IPS-18c (cell line): ENCODE results near the gene GNRHR.
"Not testable (repeated sequence)": the region's sequence is repeated elsewhere in the genome, so short reads cannot be mapped to it uniquely, and the experiment has no call there.

Experiments used
- H3K4me3 ChIP-seq: 2 replicates; pipeline ENCODE4 v1.7.0; 2013; ENCODE audit warnings: low read depth, mild to moderate bottlenecking, low read length, moderate library complexity; ENCODE audit not compliant: insufficient read depth
- H3K9me3 ChIP-seq: one replicate; pipeline ENCODE4 v1.6.1; 2013; ENCODE audit warnings: mild to moderate bottlenecking, low read length, moderate library complexity; ENCODE audit not compliant: control insufficient read depth, insufficient read depth

GNRHR gene

GRCh38 chr4:67713529-67714247 lies 40.5 kb downstream of the GNRHR start:
- Histone ChIP-seq H3K9me3 (no peaks in the 10 kb centered on the region), H3K4me3 (no peak overlapping the region)

DNA sequence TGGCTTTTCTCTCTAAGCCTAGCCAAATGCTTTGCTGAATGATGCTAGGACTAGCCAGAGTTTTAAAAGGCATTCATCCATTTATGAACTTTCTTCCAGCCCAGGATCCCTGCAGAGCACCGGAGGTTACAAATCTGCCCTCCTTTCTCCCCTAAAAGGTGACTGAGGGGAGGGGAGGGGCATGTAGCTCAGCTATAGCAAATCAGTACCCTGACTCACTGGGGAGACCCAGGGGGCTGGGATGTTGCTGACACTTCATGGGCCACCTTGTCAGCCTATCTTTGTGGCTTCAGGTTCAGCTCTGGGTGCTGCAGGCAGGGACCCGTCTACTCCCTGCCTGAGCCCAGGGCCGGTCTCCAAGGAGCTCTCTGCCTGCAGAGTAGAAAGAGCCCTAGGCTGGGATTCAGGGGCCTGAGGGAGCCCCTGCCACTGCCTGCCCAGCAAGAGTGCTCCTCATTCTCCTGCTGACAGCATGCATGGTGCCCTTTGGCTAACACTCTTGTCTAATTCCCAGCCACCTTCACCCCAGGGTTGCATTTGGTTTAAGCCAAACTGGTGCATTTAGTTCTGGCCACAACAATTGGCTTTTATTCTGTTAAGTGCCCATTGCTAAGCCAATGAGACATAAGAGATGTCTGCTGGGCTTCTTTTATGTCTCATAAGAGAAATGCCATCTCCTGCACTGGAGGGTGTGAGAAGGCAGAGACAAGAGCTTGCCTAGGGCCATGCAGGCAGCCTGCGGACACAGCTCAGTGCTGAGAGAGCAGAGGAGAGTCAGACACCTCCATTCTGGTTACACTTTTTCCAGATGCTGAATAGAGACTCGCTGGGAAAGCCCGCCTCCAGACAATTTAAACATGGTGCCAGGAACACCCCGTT lies 41.3 kb downstream of the GNRHR start:
- Histone ChIP-seq H3K9me3 (no peaks in the 10 kb centered on the region), H3K4me3 (no peak overlapping the region)

GRCh38 chr4:67712000-67712625 lies 42.1 kb downstream of the GNRHR start:
- H3K9me3 ChIP-seq, result no peaks in the 10 kb centered on the region
- H3K4me3 ChIP-seq, result no peak overlapping the region

- not testable (repeated sequence) for H3K4me3 ChIP-seq, H3K9me3 ChIP-seq
Observed at GRCh38 chr4:67706682-67707081, 47.5 kb downstream of the GNRHR start.

- Histone ChIP-seq H3K4me3 (no peak overlapping the region), H3K9me3 (no peaks in the 10 kb centered on the region)
Observed at GRCh38 chr4:67704843-67705242, 49.3 kb downstream of the GNRHR start.

GRCh38 chr4:67702166-67702565 lies 52.0 kb downstream of the GNRHR start:
- Histone ChIP-seq H3K4me3 (no peak overlapping the region), H3K9me3 (no peaks in the 10 kb centered on the region)

DNA sequence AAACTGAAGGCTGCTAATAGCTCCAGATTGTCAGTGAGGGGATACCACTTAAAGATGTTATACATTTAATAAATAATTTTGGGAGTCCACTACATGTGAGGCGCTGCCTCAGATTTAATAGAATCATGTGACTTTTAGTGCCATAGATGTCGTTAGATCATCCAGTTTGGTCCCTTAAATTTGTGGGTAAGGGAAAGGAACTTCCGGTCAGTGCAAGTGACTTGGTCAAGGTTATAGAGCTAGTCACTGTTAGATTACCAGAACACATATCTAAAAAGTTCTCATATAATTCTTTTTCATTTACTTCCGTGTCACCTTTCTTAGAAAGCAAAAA lies 52.7 kb downstream of the GNRHR start:
- H3K4me3 ChIP-seq, result peak overlapping the region; percentile 91
- no peaks in the 10 kb centered on the region for H3K9me3 ChIP-seq

DNA sequence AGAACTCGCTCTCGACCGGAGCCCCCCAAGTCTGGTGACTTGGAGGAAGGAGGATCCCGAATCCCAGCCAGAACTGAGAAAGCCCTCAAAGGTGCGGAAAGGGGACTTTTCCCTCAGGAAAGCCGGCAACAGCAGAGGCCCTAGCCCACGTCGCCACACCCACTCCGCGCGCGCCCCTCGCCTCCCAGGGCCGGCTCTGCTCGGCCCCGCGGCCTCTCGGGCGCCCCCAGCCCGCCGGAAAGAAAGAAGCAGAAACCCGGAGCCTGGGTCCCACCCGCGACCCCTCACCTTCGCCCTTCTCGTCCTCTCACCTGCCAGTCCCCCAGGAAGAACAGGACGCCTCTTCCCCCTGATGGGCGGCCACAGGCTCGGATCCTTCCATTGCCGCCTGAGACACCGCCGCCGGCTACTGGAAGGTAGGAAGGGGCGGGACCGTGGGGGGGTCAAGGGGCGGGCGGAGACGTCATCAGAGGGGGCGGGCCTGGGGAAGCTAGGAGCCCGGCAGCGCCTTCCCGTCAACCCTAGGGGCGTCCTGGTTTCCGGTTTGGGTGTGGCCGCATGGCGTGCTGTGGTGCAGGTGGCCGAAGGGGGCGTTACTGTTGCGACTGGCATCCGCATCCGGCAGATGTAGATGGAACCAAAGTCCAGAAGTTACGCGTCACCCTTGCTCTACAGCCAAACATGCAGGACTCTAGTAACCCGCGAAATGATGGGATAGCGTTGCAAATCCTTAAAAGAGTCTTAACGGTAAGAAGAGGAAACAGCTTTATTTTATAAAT lies 53.3 kb downstream of the GNRHR start, which contains the start of gene UBA6:
TSS of gene UBA6 (minus strand) at position 418 of the 779 bp plus-strand sequence. CDS start at position 382, 36 bp downstream.
- Histone ChIP-seq H3K9me3 (no peaks in the 10 kb centered on the region), H3K4me3 (peak within 1 kb of the TSS; percentile 91)

DNA sequence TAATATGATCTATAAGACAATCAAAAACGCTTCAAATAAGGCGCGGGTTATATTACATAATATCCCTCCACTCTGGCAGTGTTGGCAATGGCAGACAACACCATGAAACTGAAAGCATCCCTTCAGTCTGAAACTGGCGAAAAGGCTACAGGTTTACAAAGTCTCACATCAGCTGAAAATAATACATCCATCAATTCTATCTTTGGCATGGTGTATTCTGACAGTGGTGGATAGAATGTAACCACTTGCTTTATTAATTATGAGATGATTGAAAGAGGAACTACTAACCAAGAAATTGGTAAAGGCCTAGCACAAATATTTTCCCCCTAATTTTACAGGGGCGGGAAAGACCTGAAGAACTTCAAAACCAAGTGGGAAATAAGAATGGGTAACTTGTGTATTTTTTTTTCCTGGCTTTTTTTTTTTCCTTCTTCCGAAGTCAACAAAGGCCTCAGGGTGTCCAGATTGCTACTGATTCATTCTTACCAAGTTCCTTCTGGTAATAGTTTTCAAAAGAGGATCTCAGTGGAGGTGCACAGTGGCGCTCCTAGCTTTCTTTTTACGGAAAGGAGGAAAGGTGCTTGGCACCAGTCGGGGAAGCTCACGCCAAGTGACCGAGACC lies 54.0 kb downstream of the GNRHR start:
- Histone ChIP-seq H3K4me3 (peak overlapping the region; percentile 91), H3K9me3 (no peaks in the 10 kb centered on the region)

- H3K4me3 ChIP-seq, result 0 out of 2 replicates have a peak overlapping the region, but pooled peaks have one; percentile 91
Observed at GRCh38 chr4:67699603-67700002, 54.6 kb downstream of the GNRHR start.

GRCh38 chr4:67697860-67698687 lies 56.1 kb downstream of the GNRHR start:
- H3K9me3 ChIP-seq, result no peaks in the 10 kb centered on the region
- no peak overlapping the region for H3K4me3 ChIP-seq

More at GRCh38 chr4:67699603-67700002, 54.6 kb downstream of the GNRHR start:
- no peaks in the 10 kb centered on the region for H3K9me3 ChIP-seq

DNA sequence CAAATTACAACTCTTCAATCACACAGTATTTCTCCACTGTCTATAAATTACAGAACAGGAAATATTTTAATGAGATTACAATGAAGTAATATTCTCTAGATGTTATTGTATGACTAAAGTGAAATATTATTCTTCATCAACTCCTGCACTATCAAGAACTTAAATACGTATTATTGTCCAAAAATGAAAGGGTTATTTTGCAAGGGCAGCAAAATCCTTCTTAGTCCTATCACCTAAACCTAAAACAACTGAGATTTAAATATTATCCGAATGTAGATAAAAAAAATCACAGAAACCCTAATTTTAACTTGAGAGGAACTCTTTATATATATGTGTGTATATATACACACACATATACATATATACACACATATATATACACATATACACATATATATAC lies 58.1 kb downstream of the GNRHR start:
- no peak overlapping the region for H3K4me3 ChIP-seq
- no peaks in the 10 kb centered on the region for H3K9me3 ChIP-seq

- Histone ChIP-seq H3K4me3 (no peak overlapping the region), H3K9me3 (no peaks in the 10 kb centered on the region)
Observed at GRCh38 chr4:67694662-67695061, 59.5 kb downstream of the GNRHR start.

GRCh38 chr4:67691328-67691727 lies 62.9 kb downstream of the GNRHR start:
- Histone ChIP-seq H3K4me3 (no peak overlapping the region), H3K9me3 (no peaks in the 10 kb centered on the region)
